Activated naive CD8-positive, alpha-beta T cell treated with anti-CD3 and anti-CD28 coated beads for 36 hours (primary cell): Measurements from ENCODE around the gene TRIM50. TPM values are rescaled to one million over a fixed set of nuclear protein-coding genes. Genes with fewer than 3 reads are reported as not detected.

Experiments
- DNase-seq: peaks from one replicate; pipeline ENCODE4 v3.0.0; 2021
- H3K27ac Mint-ChIP-seq: one replicate; pipeline ENCODE4 v1.8.0; 2022; ENCODE audit warnings: mild to moderate bottlenecking, moderate library complexity, mixed read lengths
- H3K27me3 Mint-ChIP-seq: one replicate; pipeline ENCODE4 v1.8.0; 2022; ENCODE audit warnings: mild to moderate bottlenecking, mixed read lengths
- H3K36me3 Mint-ChIP-seq: one replicate; pipeline ENCODE4 v1.8.0; 2021; ENCODE audit warnings: mild to moderate bottlenecking, mixed read lengths
- H3K4me1 Mint-ChIP-seq: one replicate; pipeline ENCODE4 v1.8.0; 2021; ENCODE audit warnings: mixed read lengths
- H3K4me3 Mint-ChIP-seq: one replicate; pipeline ENCODE4 v1.8.0; 2022; ENCODE audit warnings: mild to moderate bottlenecking, moderate library complexity, mixed read lengths
- H3K9me3 Mint-ChIP-seq: one replicate; pipeline ENCODE4 v1.8.0; 2022; ENCODE audit warnings: mixed read lengths
- total RNA-seq, 2 experiments: library from RNA; stranded (reverse); gene quantifications; one replicate each; pipeline ENCODE4 v1.2.3, GENCODE V29; 2021

The TRIM50 gene
- total RNA-seq, 2 experiments from 2014 or later, result not detected

DNA sequence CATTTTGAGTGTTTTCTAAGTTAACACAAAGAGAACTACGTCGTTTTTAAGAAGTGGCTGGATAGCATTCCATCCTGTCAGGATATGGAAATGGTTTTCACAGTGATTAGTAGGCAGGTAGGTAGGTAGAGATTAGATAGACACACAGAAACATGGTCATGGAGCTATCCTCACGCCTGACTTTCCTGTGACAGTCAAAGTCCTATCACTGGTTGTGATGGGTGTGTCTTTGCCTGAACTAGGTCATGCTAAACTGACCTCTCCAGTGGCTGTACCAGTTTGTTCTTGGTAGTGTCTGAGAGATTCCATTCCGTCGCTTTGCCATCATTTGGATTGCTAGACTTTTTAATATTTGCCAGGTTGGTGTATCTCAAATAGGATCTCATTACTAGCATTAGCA, 28.3 kb upstream of the TRIM50 start:
- no peak for DNase-seq
- Mint-ChIP-seq H3K9me3 (no peaks in the 10 kb centered on the region), H3K27me3 (peaks cover 11% of the 10 kb centered on the region), H3K4me3 (no peak overlapping the region), H3K27ac (no peak overlapping the region), H3K36me3 (no peaks in the 10 kb centered on the region), H3K4me1 (peaks cover 7% of the 10 kb centered on the region)

GRCh38 chr7:73354821-73355220, 26.9 kb upstream of the TRIM50 start:
- H3K27ac Mint-ChIP-seq, result no peak overlapping the region
- H3K4me3 Mint-ChIP-seq, result no peak overlapping the region
- peaks cover 7% of the 10 kb centered on the region for H3K4me1 Mint-ChIP-seq
- no peak for DNase-seq
- H3K36me3 Mint-ChIP-seq, result no peaks in the 10 kb centered on the region
- no peaks in the 10 kb centered on the region for H3K9me3 Mint-ChIP-seq
- H3K27me3 Mint-ChIP-seq, result peaks cover 11% of the 10 kb centered on the region

DNA sequence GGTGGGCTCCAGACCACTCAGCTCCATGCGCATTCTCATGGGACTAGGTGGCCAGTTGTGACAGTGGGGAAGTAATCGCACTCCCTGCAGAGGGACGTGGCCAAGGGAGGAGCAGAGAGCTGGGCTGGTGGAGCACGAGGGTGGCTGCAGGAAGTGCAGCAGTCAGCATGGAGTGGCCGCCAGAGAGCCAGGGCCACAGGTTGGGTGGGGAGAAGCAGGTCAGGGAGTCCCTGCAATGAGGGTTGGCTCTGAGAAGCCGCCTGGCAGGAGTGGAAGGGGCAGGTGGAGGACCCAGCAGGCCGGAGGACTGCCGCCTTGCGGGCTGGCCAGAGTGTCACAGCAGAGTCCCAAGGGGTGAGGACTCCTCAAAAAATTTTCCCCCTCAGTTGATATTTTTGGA, 26.3 kb upstream of the TRIM50 start:
- Mint-ChIP-seq H3K4me1 (peaks cover 5% of the 10 kb centered on the region), H3K4me3 (no peak overlapping the region), H3K27ac (no peak overlapping the region)

DNA sequence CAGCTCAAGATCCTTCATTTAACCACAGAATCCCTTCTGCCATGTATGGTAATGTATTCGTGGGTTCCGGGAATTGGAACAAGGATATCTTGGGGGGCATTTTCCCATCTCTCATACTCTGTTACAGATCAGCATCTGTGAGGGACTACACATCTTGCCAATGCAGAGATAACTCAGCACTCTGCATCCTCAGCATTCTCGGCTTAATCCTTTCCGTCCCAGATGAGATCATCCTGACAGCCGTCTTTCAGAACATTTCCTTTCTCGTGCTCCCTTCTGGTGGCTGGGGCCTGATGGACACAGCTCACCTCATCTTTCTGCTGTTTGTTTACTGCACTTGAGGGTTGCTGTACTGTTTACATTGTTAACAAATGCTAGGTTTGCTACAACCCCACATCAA, 25.4 kb upstream of the TRIM50 start:
- Mint-ChIP-seq H3K27me3 (no peaks in the 10 kb centered on the region), H3K4me3 (no peak overlapping the region), H3K36me3 (no peaks in the 10 kb centered on the region), H3K9me3 (no peaks in the 10 kb centered on the region), H3K27ac (no peak overlapping the region), H3K4me1 (peaks cover 3% of the 10 kb centered on the region)
- no peak for DNase-seq

More for the DNA sequence above, 26.3 kb upstream of the TRIM50 start:
- no peaks in the 10 kb centered on the region for H3K36me3 Mint-ChIP-seq
- no peak for DNase-seq
- H3K27me3 Mint-ChIP-seq, result peaks cover 6% of the 10 kb centered on the region
- H3K9me3 Mint-ChIP-seq, result no peaks in the 10 kb centered on the region

GRCh38 chr7:73352784-73353183, 24.9 kb upstream of the TRIM50 start:
- H3K4me1 Mint-ChIP-seq, result no peaks in the 10 kb centered on the region
- H3K9me3 Mint-ChIP-seq, result no peaks in the 10 kb centered on the region
- H3K27me3 Mint-ChIP-seq, result no peaks in the 10 kb centered on the region
- no peak overlapping the region for H3K27ac Mint-ChIP-seq
- H3K4me3 Mint-ChIP-seq, result no peak overlapping the region
- no peak for DNase-seq
- no peaks in the 10 kb centered on the region for H3K36me3 Mint-ChIP-seq

- no peaks in the 10 kb centered on the region for H3K4me1 Mint-ChIP-seq
- no peaks in the 10 kb centered on the region for H3K9me3 Mint-ChIP-seq
- DNase-seq, result no peak
- H3K27me3 Mint-ChIP-seq, result no peaks in the 10 kb centered on the region
- H3K4me3 Mint-ChIP-seq, result no peak overlapping the region
- no peaks in the 10 kb centered on the region for H3K36me3 Mint-ChIP-seq
- H3K27ac Mint-ChIP-seq, result no peak overlapping the region
These were observed 23.7 kb upstream of the TRIM50 start for GRCh38 chr7:73351447-73352167.

DNA sequence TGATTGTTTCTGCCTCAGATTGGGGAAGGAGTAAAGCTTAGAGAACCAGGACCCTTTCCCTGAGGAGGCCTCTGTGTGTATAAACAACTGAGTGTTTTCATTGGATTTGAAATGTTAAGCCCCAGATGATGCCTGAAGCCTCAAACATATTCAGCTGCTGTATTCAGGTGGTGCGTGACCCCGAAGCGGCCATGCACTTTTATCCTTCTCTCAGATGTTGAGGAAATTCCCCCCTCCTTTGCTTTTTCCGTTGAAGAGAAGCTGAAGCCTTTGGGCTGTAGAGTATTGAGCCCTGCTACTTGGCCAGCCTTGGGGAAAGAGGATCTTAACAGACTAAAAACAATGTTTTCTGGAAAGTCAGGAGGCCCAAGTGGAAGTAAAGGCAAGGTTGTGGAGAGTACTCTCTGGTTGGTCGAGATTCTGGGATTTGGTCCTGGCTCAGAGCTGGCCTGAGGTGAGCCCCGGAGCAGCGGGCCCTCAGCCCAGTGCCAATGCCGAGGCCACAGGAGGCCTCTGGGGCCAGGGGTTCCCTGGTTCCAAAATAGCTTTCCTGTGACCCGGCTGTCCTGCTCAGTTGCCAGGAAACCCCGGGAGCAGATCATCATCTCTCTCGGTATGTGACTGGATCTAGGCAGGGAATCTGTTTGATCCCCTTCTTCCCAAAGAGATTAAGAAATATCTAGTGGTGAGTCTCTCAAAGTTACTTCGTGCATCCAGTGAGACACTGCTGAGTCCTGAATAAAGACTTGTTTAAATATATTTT, 22.6 kb upstream of the TRIM50 start:
- no peak for DNase-seq
- Mint-ChIP-seq H3K36me3 (no peaks in the 10 kb centered on the region), H3K4me1 (no peaks in the 10 kb centered on the region), H3K27me3 (no peaks in the 10 kb centered on the region), H3K9me3 (no peaks in the 10 kb centered on the region), H3K27ac (no peak overlapping the region), H3K4me3 (no peak overlapping the region)

DNA sequence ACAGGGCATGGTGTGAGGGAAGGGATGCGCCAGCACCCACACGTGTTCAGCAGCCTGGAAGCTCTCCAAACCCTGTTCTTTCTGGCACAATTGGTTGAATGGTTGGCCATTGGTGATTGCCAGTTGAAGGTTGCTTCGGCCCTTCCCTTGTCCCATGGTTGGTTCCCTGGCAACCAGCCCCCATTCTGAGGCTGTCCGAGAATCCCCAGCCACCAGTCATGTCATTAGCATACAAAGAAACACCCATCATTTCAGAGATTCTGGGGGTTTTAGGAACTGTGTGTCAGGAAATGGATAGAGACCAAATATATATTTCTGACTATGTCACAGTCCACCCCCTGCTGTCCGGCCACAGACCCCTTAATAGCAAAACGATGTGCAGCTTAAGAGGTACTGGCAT, 21.9 kb upstream of the TRIM50 start:
- Mint-ChIP-seq H3K27ac (no peak overlapping the region), H3K36me3 (no peaks in the 10 kb centered on the region), H3K27me3 (no peaks in the 10 kb centered on the region), H3K4me3 (no peak overlapping the region), H3K4me1 (no peaks in the 10 kb centered on the region), H3K9me3 (no peaks in the 10 kb centered on the region)
- DNase-seq, result no peak

GRCh38 chr7:73345951-73346350, 18.1 kb upstream of the TRIM50 start:
- Mint-ChIP-seq H3K4me3 (no peak overlapping the region), H3K27ac (no peak overlapping the region), H3K4me1 (no peaks in the 10 kb centered on the region), H3K27me3 (no peaks in the 10 kb centered on the region), H3K9me3 (no peaks in the 10 kb centered on the region), H3K36me3 (no peaks in the 10 kb centered on the region)
- no peak for DNase-seq

- Mint-ChIP-seq H3K9me3 (no peaks in the 10 kb centered on the region), H3K27ac (no peak overlapping the region), H3K4me1 (no peaks in the 10 kb centered on the region), H3K36me3 (no peaks in the 10 kb centered on the region), H3K27me3 (no peaks in the 10 kb centered on the region), H3K4me3 (no peak overlapping the region)
- no peak for DNase-seq
These were observed 17.7 kb upstream of the TRIM50 start for GRCh38 chr7:73345538-73345937.

- no peak overlapping the region for H3K4me3 Mint-ChIP-seq
- no peaks in the 10 kb centered on the region for H3K9me3 Mint-ChIP-seq
- H3K27me3 Mint-ChIP-seq, result no peaks in the 10 kb centered on the region
- DNase-seq, result no peak
- H3K4me1 Mint-ChIP-seq, result no peaks in the 10 kb centered on the region
- H3K27ac Mint-ChIP-seq, result no peak overlapping the region
- no peaks in the 10 kb centered on the region for H3K36me3 Mint-ChIP-seq
These were observed 15.9 kb upstream of the TRIM50 start for GRCh38 chr7:73343671-73344380.

GRCh38 chr7:73342645-73343044, 14.8 kb upstream of the TRIM50 start:
- H3K27ac Mint-ChIP-seq, result no peak overlapping the region

DNA sequence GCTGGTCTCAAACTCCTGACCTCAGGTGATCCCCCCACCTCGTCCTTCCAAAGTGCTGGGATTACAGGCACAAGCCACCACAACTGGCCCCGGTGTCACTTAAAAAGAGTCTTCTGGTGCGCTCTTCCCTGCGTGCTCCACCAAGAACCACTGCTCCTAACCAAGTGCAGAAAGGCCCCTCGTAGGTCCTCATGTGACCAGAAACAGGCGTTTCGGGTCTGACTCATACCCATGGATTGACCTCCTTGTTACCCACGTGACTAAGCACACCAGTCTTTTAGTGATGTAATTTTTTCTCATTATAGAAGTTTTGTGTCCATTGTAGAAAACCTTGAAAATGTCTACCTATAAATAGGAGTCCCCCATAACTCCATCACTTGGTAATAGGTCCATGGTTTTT, 14.0 kb upstream of the TRIM50 start:
- Mint-ChIP-seq H3K4me1 (no peaks in the 10 kb centered on the region), H3K36me3 (no peaks in the 10 kb centered on the region), H3K9me3 (no peaks in the 10 kb centered on the region), H3K4me3 (no peak overlapping the region), H3K27ac (no peak overlapping the region), H3K27me3 (no peaks in the 10 kb centered on the region)
- DNase-seq, result no peak

More at GRCh38 chr7:73342645-73343044, 14.8 kb upstream of the TRIM50 start:
- Mint-ChIP-seq H3K36me3 (no peaks in the 10 kb centered on the region), H3K4me3 (no peak overlapping the region), H3K9me3 (no peaks in the 10 kb centered on the region), H3K4me1 (no peaks in the 10 kb centered on the region), H3K27me3 (no peaks in the 10 kb centered on the region)
- DNase-seq, result no peak

GRCh38 chr7:73340514-73340913, 12.6 kb upstream of the TRIM50 start:
- Mint-ChIP-seq H3K27me3 (no peaks in the 10 kb centered on the region), H3K4me3 (no peak overlapping the region), H3K36me3 (no peaks in the 10 kb centered on the region), H3K27ac (no peak overlapping the region), H3K4me1 (no peaks in the 10 kb centered on the region), H3K9me3 (no peaks in the 10 kb centered on the region)
- DNase-seq, result no peak

DNA sequence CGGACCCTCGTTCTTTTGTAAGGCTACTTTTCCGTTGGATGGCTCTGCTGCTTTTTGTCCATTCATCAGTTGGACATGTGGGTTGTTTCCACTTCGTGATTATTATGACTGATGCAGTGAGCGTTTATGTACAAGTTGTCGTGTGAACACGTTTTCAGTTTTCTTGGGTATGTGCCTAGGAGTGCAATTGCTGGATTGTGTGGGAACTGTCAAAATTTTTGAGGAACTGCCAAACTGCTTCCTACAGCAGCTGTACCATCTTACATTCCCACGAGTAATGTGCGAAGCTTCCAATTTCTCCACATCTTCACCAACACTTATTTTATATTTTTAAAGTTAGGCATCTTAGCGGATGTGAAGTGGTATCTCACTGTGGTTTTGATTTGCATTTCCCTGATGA, 10.4 kb upstream of the TRIM50 start:
- Mint-ChIP-seq H3K4me3 (no peak overlapping the region), H3K36me3 (no peaks in the 10 kb centered on the region), H3K27ac (no peak overlapping the region), H3K4me1 (no peaks in the 10 kb centered on the region), H3K9me3 (no peaks in the 10 kb centered on the region), H3K27me3 (no peaks in the 10 kb centered on the region)
- no peak for DNase-seq
